GM12878 (cell line): Measurements from ENCODE around the gene RASAL1.

ENCODE experiments used
- ATF3 ChIP-seq: IDR thresholded peaks from 2 replicates; pipeline ENCODE4 v1.6.1; 2011; ENCODE audit warnings: low read depth, mild to moderate bottlenecking, low read length, moderate library complexity, borderline replicate concordance; ENCODE audit errors: extremely low read depth
- EP300 ChIP-seq, 2 experiments: fragments of 150-350 bp in 1 of 2; IDR thresholded peaks; 2 replicates each; pipeline ENCODE4 v1.6.1; 2011 to 2012; ENCODE audit warnings: low read depth in 2 of 2, low read length in 2 of 2, borderline replicate concordance in 1 of 2, improper control_type of control experiment in 1 of 2, inconsistent platforms in 1 of 2; ENCODE audit not compliant: control insufficient read depth in 1 of 2
- HDAC2 ChIP-seq: fragments of 200-600 bp; sonication (generic); IDR thresholded peaks from 2 replicates; pipeline ENCODE4 v1.6.1; 2017
- KDM1A ChIP-seq: fragments of 200-600 bp; sonication (generic); IDR thresholded peaks from 2 replicates; pipeline ENCODE4 v1.6.1; 2016; ENCODE audit warnings: borderline replicate concordance
- MYC ChIP-seq: IDR thresholded peaks from 2 replicates; pipeline ENCODE4 v1.6.1; 2011; ENCODE audit warnings: mild to moderate bottlenecking, low read length, moderate library complexity, inconsistent platforms; ENCODE audit not compliant: insufficient read depth, insufficient replicate concordance, insufficient read length, severe bottlenecking
- PBX3 ChIP-seq: IDR thresholded peaks from 2 replicates; pipeline ENCODE4 v1.6.1; 2011; ENCODE audit warnings: mild to moderate bottlenecking, low read depth, low read length, moderate library complexity; ENCODE audit not compliant: insufficient replicate concordance
- RAD21 ChIP-seq: IDR thresholded peaks from 2 replicates; pipeline ENCODE4 v1.6.1; 2011; ENCODE audit warnings: mild to moderate bottlenecking, low read depth, low read length, moderate library complexity; ENCODE audit not compliant: insufficient read depth
- TBL1XR1 ChIP-seq: IDR thresholded peaks from 2 replicates; pipeline ENCODE4 v1.6.1; 2012; ENCODE audit warnings: low read depth, low read length, improper control_type of control experiment
- TF ChIP-seq, protein P1 (sequence below), 3 experiments: IDR thresholded peaks in 2 of 3; conservative IDR thresholded peaks in 1 of 3; 2 replicates each; pipeline ENCODE4 v1.5.1; 2011; ENCODE audit warnings: low read depth in 3 of 3, low read length in 3 of 3, mild to moderate bottlenecking in 3 of 3, control low read depth in 2 of 3, moderate library complexity in 2 of 3, inconsistent platforms in 1 of 3, mixed read lengths in 1 of 3; ENCODE audit not compliant: control insufficient read depth in 2 of 3, insufficient read depth in 1 of 3; ENCODE audit errors: extremely low read depth in 1 of 3
- TF ChIP-seq, protein P2 (sequence below): IDR thresholded peaks from 2 replicates; pipeline ENCODE4 v1.6.1; 2012; ENCODE audit warnings: low read depth, low read length, improper control_type of control experiment

DNA sequence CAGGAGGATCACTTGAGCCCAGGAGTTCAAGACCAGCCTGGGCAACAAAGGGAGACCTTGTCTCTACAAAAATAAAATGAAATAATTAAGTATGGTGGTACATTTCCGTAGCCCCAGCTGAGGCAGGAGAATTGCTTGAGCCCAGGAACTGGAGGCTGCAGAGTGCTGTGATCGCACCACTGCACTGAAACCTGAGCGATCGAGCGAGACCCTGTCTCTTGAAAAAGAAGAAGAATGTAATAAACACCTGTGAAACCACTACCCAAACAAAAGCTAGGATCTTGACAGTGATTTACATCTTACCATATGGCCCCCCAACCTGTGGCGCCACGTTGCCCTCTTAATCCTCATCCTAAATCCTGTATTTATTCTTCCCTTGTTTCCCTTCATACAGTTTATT lies 84.8 kb downstream of the RASAL1 start:
- TF ChIP-seq TBL1XR1 (no peak), MYC (no peak), PBX3 (no peak), KDM1A (no peak), ATF3 (no peak), HDAC2 (no peak), EP300 (IDR thresholded peaks at IDR 0.05; ENCODE audit: borderline replicate concordance in 1 of 2, control insufficient read depth in 1 of 2, low read depth in 2 of 2, low read length in 2 of 2) (no peak), RAD21 (no peak)
- TF ChIP-seq, protein P1, sequence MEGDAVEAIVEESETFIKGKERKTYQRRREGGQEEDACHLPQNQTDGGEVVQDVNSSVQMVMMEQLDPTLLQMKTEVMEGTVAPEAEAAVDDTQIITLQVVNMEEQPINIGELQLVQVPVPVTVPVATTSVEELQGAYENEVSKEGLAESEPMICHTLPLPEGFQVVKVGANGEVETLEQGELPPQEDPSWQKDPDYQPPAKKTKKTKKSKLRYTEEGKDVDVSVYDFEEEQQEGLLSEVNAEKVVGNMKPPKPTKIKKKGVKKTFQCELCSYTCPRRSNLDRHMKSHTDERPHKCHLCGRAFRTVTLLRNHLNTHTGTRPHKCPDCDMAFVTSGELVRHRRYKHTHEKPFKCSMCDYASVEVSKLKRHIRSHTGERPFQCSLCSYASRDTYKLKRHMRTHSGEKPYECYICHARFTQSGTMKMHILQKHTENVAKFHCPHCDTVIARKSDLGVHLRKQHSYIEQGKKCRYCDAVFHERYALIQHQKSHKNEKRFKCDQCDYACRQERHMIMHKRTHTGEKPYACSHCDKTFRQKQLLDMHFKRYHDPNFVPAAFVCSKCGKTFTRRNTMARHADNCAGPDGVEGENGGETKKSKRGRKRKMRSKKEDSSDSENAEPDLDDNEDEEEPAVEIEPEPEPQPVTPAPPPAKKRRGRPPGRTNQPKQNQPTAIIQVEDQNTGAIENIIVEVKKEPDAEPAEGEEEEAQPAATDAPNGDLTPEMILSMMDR (IDR thresholded peaks at IDR 0.05 in 2 of 3, conservative IDR thresholded peaks at IDR 0.05 in 1 of 3; ENCODE audit: control insufficient read depth in 2 of 3, extremely low read depth in 1 of 3, insufficient read depth in 1 of 3, low read depth in 3 of 3, low read length in 3 of 3) = no peak
- TF ChIP-seq, protein P2, sequence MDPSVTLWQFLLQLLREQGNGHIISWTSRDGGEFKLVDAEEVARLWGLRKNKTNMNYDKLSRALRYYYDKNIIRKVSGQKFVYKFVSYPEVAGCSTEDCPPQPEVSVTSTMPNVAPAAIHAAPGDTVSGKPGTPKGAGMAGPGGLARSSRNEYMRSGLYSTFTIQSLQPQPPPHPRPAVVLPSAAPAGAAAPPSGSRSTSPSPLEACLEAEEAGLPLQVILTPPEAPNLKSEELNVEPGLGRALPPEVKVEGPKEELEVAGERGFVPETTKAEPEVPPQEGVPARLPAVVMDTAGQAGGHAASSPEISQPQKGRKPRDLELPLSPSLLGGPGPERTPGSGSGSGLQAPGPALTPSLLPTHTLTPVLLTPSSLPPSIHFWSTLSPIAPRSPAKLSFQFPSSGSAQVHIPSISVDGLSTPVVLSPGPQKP = no peak
